Hepatocyte (in vitro differentiated cells): ENCODE measurements around the gene UGGT2. TPM values are rescaled to one million over a fixed set of nuclear protein-coding genes. Genes with fewer than 3 reads are reported as not detected.
"Not testable (repeated sequence)": the region's sequence is repeated elsewhere in the genome, so short reads cannot be mapped to it uniquely, and the experiment has no call there.

Source experiments
- DNase-seq: peaks from one replicate; pipeline ENCODE4 v3.0.0-alpha.2; 2016; ENCODE audit warnings: low spot score
- H2AFZ ChIP-seq: fragments of 200-600 bp; sonication (generic); 2 replicates; pipeline ENCODE4 v1.6.0; 2016; ENCODE audit warnings: antibody characterized with exemption, mild to moderate bottlenecking
- H3K27ac ChIP-seq: fragments of 200-600 bp; sonication (generic); 2 replicates; pipeline ENCODE4 v1.5.1; 2016; ENCODE audit warnings: mild to moderate bottlenecking
- H3K27me3 ChIP-seq: fragments of 200-600 bp; sonication (generic); 2 replicates; pipeline ENCODE4 v1.6.1; 2016
- H3K36me3 ChIP-seq: fragments of 200-600 bp; sonication (generic); replicated peaks from 2 replicates; pipeline ENCODE4 v1.5.1; 2016; ENCODE audit warnings: low read depth; ENCODE audit not compliant: insufficient read depth
- H3K4me1 ChIP-seq: fragments of 200-600 bp; sonication (generic); 2 replicates; pipeline ENCODE4 v1.5.1; 2016; ENCODE audit warnings: mild to moderate bottlenecking, moderate library complexity; ENCODE audit not compliant: insufficient read depth
- H3K4me2 ChIP-seq: fragments of 200-600 bp; sonication (generic); 2 replicates; pipeline ENCODE4 v1.6.0; 2016
- H3K4me3 ChIP-seq: fragments of 200-600 bp; sonication (generic); 2 replicates; pipeline ENCODE4 v1.5.1; 2016; ENCODE audit warnings: mild to moderate bottlenecking
- H3K79me2 ChIP-seq: fragments of 200-600 bp; sonication (generic); 2 replicates; pipeline ENCODE4 v1.6.0; 2017; ENCODE audit warnings: mild to moderate bottlenecking
- H3K9me2 ChIP-seq: fragments of 200-600 bp; sonication (generic); replicated peaks from 2 replicates; pipeline ENCODE4 v1.6.0; 2017; ENCODE audit warnings: mild to moderate bottlenecking; ENCODE audit not compliant: insufficient read depth
- H3K9me3 ChIP-seq: fragments of 200-600 bp; sonication (generic); 2 replicates; pipeline ENCODE4 v1.5.1; 2016; ENCODE audit warnings: low read depth, mild to moderate bottlenecking
- H4K20me1 ChIP-seq: fragments of 200-600 bp; sonication (generic); 2 replicates; pipeline ENCODE4 v1.6.0; 2016; ENCODE audit warnings: mild to moderate bottlenecking; ENCODE audit not compliant: insufficient read depth, poor library complexity, severe bottlenecking
- CTCF ChIP-seq: fragments of 200-600 bp; sonication (generic); IDR thresholded peaks from 2 replicates; pipeline ENCODE4 v1.5.1; 2016; ENCODE audit warnings: antibody characterized with exemption, mild to moderate bottlenecking; ENCODE audit not compliant: poor library complexity
- EZH2 ChIP-seq: fragments of 200-600 bp; sonication (generic); IDR thresholded peaks from 2 replicates; pipeline ENCODE4 v1.6.1; 2016; ENCODE audit warnings: antibody characterized with exemption, mild to moderate bottlenecking, borderline replicate concordance
- EZH2phosphoT487 ChIP-seq: fragments of 200-600 bp; sonication (generic); IDR thresholded peaks from one replicate; pipeline ENCODE4 v1.6.1; 2018; ENCODE audit warnings: antibody characterized with exemption, mild to moderate bottlenecking, low read depth, moderate library complexity; ENCODE audit not compliant: unreplicated experiment, severe bottlenecking
- WGBS: methylation state at CpG from one replicate; pipeline ENCODE4 v1.1.6; 2016; ENCODE audit warnings: low lambda C conversion rate; ENCODE audit errors: missing lambda C conversion rate; 5-methylcytosine and 5-hydroxymethylcytosine counted together
- polyA plus RNA-seq: library from polyadenylated mRNA; unstranded; fragments of >200 nt; fragmentation: Nextera tagmentation; extraction: Ambion mirVana; gene quantifications from 2 replicates; pipeline ENCODE4 v1.2.1, GENCODE V29; 2016
- total RNA-seq: library from RNA; depleted of rRNA; stranded (reverse); fragments of >200 nt; gene quantifications from 2 replicates; pipeline ENCODE4 v1.2.3, GENCODE V29; 2014

Gene UGGT2
- total and polyA plus RNA-seq, 2 experiments from 2014 or later: 23.6 to 60.3 TPM

DNA sequence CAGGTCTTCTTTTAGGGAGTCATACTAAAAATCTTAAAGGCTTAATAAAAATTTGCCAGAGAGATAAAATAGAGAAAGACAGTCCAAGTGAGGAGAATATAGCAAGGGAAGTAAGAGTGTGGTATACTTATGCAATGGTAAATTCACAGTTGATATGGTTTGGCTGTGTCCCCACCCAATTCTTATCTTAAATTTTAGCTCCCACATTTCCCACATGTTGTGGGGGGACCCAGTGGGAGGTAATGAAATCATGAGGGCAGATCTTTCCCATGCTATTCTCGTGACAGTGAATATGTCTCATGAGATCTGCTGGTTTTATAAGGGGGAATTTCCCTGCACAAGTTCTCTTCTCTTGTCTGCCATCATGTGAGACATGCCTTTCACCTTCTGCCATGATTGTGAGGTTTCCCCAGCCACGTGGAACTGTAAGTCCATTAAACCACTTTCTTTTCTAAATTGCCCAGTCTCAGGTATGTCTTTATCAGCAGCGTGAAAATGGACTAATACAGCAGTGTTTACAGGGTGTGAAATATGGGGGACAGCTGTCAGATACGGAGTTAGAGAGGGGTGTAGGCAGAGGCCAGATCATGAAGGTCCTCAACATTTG is 115.4 kb downstream of the UGGT2 start:
- Histone ChIP-seq H3K9me2 (no peaks in the 10 kb centered on the region), H2AFZ (no peak overlapping the region), H3K9me3 (no peaks in the 10 kb centered on the region), H3K4me1 (no peaks in the 10 kb centered on the region), H4K20me1 (no peaks in the 10 kb centered on the region), H3K4me2 (no peak overlapping the region), H3K36me3 (no peaks in the 10 kb centered on the region), H3K27ac (no peak overlapping the region), H3K27me3 (no peaks in the 10 kb centered on the region), H3K79me2 (no peaks in the 10 kb centered on the region), H3K4me3 (no peak overlapping the region)
- DNase-seq: no peak
- TF ChIP-seq EZH2 (no peak), CTCF (no peak), EZH2phosphoT487 (no peak)
- WGBS: 62% methylated on average over 4 of the region's 4 CpGs

- H3K27me3 ChIP-seq: no peaks in the 10 kb centered on the region
- H3K79me2 ChIP-seq: no peaks in the 10 kb centered on the region
- H3K36me3 ChIP-seq: no peaks in the 10 kb centered on the region
- H3K4me2 ChIP-seq: no peak overlapping the region
- WGBS: 95% methylated on average over 30 of the region's 44 CpGs
- no peaks in the 10 kb centered on the region for H4K20me1 ChIP-seq
- no peaks in the 10 kb centered on the region for H3K9me2 ChIP-seq
- H3K27ac ChIP-seq: no peak overlapping the region
- no peaks in the 10 kb centered on the region for H3K4me1 ChIP-seq
- DNase-seq: no peak
- H3K9me3 ChIP-seq: no peaks in the 10 kb centered on the region
- TF ChIP-seq EZH2phosphoT487: no peak
- TF ChIP-seq CTCF: no peak
- no peak for TF ChIP-seq EZH2
- no peak overlapping the region for H3K4me3 ChIP-seq
- H2AFZ ChIP-seq: no peak overlapping the region
Observed at GRCh38 chr13:95931300-95932025, 121.7 kb downstream of the UGGT2 start.

DNA sequence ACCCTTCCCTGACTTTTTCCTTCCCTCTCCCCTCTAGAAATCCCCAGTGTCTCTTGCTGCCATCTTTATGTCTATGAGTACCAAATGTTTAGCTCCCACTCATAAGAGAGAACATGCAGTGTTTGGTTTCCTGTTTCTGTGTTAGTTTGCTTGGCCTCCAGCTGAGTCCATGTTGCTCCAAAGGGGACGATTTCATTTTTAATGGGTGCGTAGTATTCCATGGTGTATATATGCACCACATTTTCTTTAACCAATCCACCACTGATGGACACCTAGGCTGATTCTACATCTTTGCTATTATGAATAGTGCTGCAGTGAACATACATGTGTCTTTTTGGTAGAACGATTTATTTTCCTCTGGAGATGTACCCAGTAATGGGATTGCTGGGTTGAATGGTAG is 123.8 kb downstream of the UGGT2 start:
- H3K79me2 ChIP-seq: no peaks in the 10 kb centered on the region
- H3K4me3 ChIP-seq: no peak overlapping the region
- H3K4me1 ChIP-seq: no peaks in the 10 kb centered on the region
- no peak overlapping the region for H3K4me2 ChIP-seq
- H3K27me3 ChIP-seq: no peaks in the 10 kb centered on the region
- H3K36me3 ChIP-seq: no peaks in the 10 kb centered on the region
- TF ChIP-seq EZH2: no peak
- TF ChIP-seq EZH2phosphoT487: no peak
- no peak for TF ChIP-seq CTCF
- H3K9me2 ChIP-seq: no peaks in the 10 kb centered on the region
- H4K20me1 ChIP-seq: no peaks in the 10 kb centered on the region
- no peaks in the 10 kb centered on the region for H3K9me3 ChIP-seq
- no peak overlapping the region for H2AFZ ChIP-seq
- no peak overlapping the region for H3K27ac ChIP-seq
- 98% methylated on average over 3 of the region's 3 CpGs for WGBS
- DNase-seq: no peak

- H3K36me3 ChIP-seq, H3K4me1 ChIP-seq, H3K27ac ChIP-seq, H3K27me3 ChIP-seq, H3K4me2 ChIP-seq, H3K9me3 ChIP-seq, H2AFZ ChIP-seq, H4K20me1 ChIP-seq, H3K9me2 ChIP-seq, DNase-seq, H3K4me3 ChIP-seq, H3K79me2 ChIP-seq: not testable (repeated sequence)
- WGBS: 92% methylated on average over 19 of the region's 36 CpGs
Observed at GRCh38 chr13:95928367-95928906, 124.8 kb downstream of the UGGT2 start.
